ENCODE data around the gene GNAI2. TPM values are rescaled to one million over a fixed set of nuclear protein-coding genes. Genes with fewer than 3 reads are reported as not detected.

Gene GNAI2
- total RNA-seq, 1 experiment from 2014 or later: 201 TPM

DNA sequence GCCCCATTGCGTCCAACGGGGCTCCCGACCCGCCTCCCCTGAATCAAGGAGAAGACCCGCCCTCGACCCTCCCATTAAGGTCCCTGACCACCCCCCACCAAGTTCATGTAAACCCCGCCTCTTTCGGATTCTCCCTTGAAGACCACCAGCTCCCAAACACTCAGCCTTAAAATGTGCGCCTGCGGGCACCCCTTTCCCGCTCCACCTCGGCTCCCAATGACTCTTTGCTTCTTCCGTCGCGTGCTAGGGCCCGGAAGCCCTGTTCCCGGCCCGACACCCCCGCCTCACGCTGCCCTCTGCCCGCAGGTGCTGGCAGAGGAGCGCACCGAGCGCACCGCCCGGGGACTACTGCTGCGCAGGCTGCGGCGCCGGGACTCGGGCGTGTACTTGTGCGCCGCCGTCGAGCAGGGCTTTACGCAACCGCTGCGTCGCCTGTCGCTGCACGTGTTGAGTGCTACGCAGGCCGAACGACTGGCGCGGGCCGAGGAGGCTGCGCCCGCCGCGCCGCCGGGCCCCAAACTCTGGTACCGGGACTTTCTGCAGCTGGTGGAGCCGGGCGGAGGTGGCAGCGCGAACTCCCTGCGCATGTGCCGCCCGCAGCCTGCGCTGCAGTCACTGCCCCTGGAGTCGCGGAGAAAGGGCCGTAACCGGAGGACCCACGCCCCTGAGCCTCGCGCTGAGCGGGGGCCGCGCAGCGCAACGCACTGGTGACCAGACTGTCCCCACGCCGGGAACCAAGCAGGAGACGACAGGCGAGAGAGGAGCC, 40.2 kb downstream of the GNAI2 start:
- no peaks in the 10 kb centered on the region for H3K9me2 ChIP-seq (ENCODE audit: insufficient read depth)
- H3K4me1 ChIP-seq (replicated peaks; ENCODE audit: insufficient read depth): peaks cover 17% of the 10 kb centered on the region
- no TSS peak for BruUV-seq (replicated peaks)
- no peaks in the 10 kb centered on the region for H4K20me1 ChIP-seq (ENCODE audit: insufficient read depth)
- intact Hi-C loops (cut with micrococcal nuclease; ENCODE audit: unreplicated experiment): no loop called here
- TF ChIP-seq, protein P1, sequence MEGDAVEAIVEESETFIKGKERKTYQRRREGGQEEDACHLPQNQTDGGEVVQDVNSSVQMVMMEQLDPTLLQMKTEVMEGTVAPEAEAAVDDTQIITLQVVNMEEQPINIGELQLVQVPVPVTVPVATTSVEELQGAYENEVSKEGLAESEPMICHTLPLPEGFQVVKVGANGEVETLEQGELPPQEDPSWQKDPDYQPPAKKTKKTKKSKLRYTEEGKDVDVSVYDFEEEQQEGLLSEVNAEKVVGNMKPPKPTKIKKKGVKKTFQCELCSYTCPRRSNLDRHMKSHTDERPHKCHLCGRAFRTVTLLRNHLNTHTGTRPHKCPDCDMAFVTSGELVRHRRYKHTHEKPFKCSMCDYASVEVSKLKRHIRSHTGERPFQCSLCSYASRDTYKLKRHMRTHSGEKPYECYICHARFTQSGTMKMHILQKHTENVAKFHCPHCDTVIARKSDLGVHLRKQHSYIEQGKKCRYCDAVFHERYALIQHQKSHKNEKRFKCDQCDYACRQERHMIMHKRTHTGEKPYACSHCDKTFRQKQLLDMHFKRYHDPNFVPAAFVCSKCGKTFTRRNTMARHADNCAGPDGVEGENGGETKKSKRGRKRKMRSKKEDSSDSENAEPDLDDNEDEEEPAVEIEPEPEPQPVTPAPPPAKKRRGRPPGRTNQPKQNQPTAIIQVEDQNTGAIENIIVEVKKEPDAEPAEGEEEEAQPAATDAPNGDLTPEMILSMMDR (conservative IDR thresholded peaks at IDR 0.05): no peak
- TF ChIP-seq EZH2 (IDR thresholded peaks at IDR 0.05; ENCODE audit: low read depth): no peak
- no peak for DNase-seq
- H2AFZ ChIP-seq: no peak overlapping the region
- H3K27ac ChIP-seq: no peak overlapping the region
- ChIA-PET CTCF (no interaction called here), POLR2A (ENCODE audit: unreplicated experiment) (interaction anchor here (0.8 kb wide), 1 partner anchor 48 kb away, joined by 5 read pairs; no protein-coding TSS in a partner anchor)
- H3K4me3 ChIP-seq: no peak overlapping the region
- no peaks in the 10 kb centered on the region for H3K9me3 ChIP-seq (ENCODE audit: insufficient read depth, low read depth)
- H3K27me3 ChIP-seq (ENCODE audit: insufficient read depth, low read depth): no peaks in the 10 kb centered on the region
- peaks cover 4% of the 10 kb centered on the region for H3K79me2 ChIP-seq (ENCODE audit: low read depth)
- no peak overlapping the region for H3K4me2 ChIP-seq
- no peaks in the 10 kb centered on the region for H3K36me3 ChIP-seq (ENCODE audit: low read depth)
- H3F3A ChIP-seq (ENCODE audit: insufficient read depth, low read depth): peaks cover 11% of the 10 kb centered on the region; the same call in 1 of the 2 replicates

DNA sequence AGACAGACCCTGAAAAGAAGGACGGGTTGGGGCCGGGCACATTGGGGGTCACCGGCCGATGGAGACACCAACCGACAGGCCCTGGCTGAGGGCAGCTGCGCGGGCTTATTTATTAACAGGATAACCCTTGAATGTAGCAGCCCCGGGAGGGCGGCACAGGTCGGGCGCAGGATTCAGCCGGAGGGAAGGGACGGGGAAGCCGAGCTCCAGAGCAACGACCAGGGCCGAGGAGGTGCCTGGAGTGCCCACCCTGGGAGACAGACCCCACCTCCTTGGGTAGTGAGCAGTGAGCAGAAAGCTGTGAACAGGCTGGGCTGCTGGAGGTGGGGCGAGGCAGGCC, 40.7 kb downstream of the GNAI2 start:
- no TSS peak for BruUV-seq (replicated peaks)
- Histone ChIP-seq H3K4me2 (no peak overlapping the region), H3F3A (ENCODE audit: insufficient read depth, low read depth) (peaks cover 6% of the 10 kb centered on the region; the same call in 1 of the 2 replicates), H3K27me3 (ENCODE audit: insufficient read depth, low read depth) (no peaks in the 10 kb centered on the region), H4K20me1 (ENCODE audit: insufficient read depth) (no peaks in the 10 kb centered on the region), H2AFZ (no peak overlapping the region), H3K4me1 (replicated peaks; ENCODE audit: insufficient read depth) (peaks cover 11% of the 10 kb centered on the region), H3K9me2 (ENCODE audit: insufficient read depth) (no peaks in the 10 kb centered on the region), H3K27ac (no peak overlapping the region), H3K9me3 (ENCODE audit: insufficient read depth, low read depth) (no peaks in the 10 kb centered on the region), H3K4me3 (no peak overlapping the region), H3K36me3 (ENCODE audit: low read depth) (no peaks in the 10 kb centered on the region), H3K79me2 (ENCODE audit: low read depth) (no peaks in the 10 kb centered on the region)
- POLR2A ChIA-PET (ENCODE audit: unreplicated experiment): interaction anchor here (0.8 kb wide), 1 partner anchor 48 kb away, joined by 5 read pairs; no protein-coding TSS in a partner anchor
- TF ChIP-seq, protein P1 (conservative IDR thresholded peaks at IDR 0.05): no peak
- no peak for TF ChIP-seq EZH2 (IDR thresholded peaks at IDR 0.05; ENCODE audit: low read depth)
- DNase-seq: no peak
- intact Hi-C loops (cut with micrococcal nuclease; ENCODE audit: unreplicated experiment): no loop called here
- CTCF ChIA-PET: interaction anchor here (0.5 kb wide), 1 partner anchor 88 kb away, joined by 3 read pairs; no protein-coding TSS in a partner anchor

DNA sequence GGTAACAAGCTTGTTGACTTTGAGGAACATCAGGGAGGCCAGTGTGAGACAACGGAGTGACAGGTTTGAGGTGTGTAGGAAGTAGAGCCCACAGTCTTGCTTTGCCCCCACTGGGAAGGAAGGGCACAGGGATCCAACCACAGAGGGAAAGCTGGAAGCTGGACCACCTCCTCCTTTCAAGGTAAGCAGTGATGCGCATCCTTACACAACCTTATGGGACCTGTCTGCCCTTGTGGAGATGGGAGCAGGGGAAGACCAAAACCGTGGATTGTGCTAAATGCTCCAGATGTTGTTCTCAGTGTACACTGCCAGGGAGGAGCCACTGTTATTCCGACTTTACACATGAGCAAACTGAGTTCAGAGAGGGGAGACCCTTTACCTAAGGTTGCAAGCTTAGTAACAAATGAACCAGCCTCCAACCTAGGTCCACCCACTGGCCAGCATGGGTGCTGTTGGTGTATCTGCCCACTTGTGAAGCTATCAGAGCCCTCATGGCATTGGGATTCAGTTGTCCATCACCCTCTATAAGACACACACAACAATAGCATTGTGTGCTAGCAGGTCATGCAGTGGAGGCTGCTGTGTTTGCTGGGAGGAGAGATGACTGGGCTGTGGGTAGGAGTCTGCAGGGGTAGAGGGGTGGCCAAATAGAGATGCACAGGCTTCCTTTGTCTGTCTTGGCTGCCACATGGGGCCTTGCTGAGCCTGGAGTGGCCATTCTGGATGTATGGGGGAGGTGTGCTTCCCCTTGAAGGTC, 42.3 kb downstream of the GNAI2 start:
- Histone ChIP-seq H3K79me2 (ENCODE audit: low read depth) (no peaks in the 10 kb centered on the region), H3K4me3 (no peak overlapping the region), H3K9me3 (ENCODE audit: insufficient read depth, low read depth) (no peaks in the 10 kb centered on the region), H3F3A (ENCODE audit: insufficient read depth, low read depth) (no peaks in the 10 kb centered on the region), H2AFZ (no peak overlapping the region), H4K20me1 (ENCODE audit: insufficient read depth) (no peaks in the 10 kb centered on the region), H3K27me3 (ENCODE audit: insufficient read depth, low read depth) (no peaks in the 10 kb centered on the region), H3K27ac (no peak overlapping the region), H3K4me2 (no peak overlapping the region), H3K9me2 (ENCODE audit: insufficient read depth) (no peaks in the 10 kb centered on the region), H3K36me3 (ENCODE audit: low read depth) (no peaks in the 10 kb centered on the region), H3K4me1 (replicated peaks; ENCODE audit: insufficient read depth) (no peaks in the 10 kb centered on the region)
- ChIA-PET POLR2A (ENCODE audit: unreplicated experiment) (no interaction called here), CTCF (interaction anchor here (0.6 kb wide), 1 partner anchor 21 kb away, joined by 4 read pairs; no protein-coding TSS in a partner anchor)
- DNase-seq: no peak
- intact Hi-C loops (cut with micrococcal nuclease; ENCODE audit: unreplicated experiment): no loop called here
- TF ChIP-seq EZH2 (IDR thresholded peaks at IDR 0.05; ENCODE audit: low read depth): no peak
- TF ChIP-seq, protein P1 (conservative IDR thresholded peaks at IDR 0.05): no peak
- no TSS peak for BruUV-seq (replicated peaks)

Data from PC-9 (cell line).